HEK293 (cell line): ENCODE measurements around the gene SPTA1.

Source experiments
- CTCF ChIA-PET: fragments of 350-600 bp; formaldehyde crosslinking; extraction: SDS; loops from one replicate; lab custom pipeline; 2021; ENCODE audit warnings: antibody characterized with exemption; lab: Yijun Ruan, JAX
- POLR2A ChIA-PET: fragments of 300-600 bp; formaldehyde crosslinking; extraction: SDS; loops from one replicate; lab custom pipeline; 2020; ENCODE audit warnings: antibody characterized with exemption, inconsistent platforms; lab: Yijun Ruan, JAX
- H3K27ac ChIP-seq: fragments of 200-500 bp; sonication (Bioruptor generic); 2 replicates; pipeline ENCODE4 v1.5.1; 2014; ENCODE audit warnings: low read depth, low read length, control low read depth, inconsistent platforms; ENCODE audit errors: extremely low read depth
- H3K36me3 ChIP-seq, 2 experiments: fragments of 200-500 bp in 1 of 2; sonication (Bioruptor generic) in 1 of 2; 1 replicate in 1 of 2; 2 replicates in 1 of 2; pipeline ENCODE4 v1.5.1; 2014 to 2017; ENCODE audit warnings: inconsistent platforms in 2 of 2, low read length in 2 of 2; ENCODE audit not compliant: control insufficient read depth in 2 of 2, insufficient read depth in 1 of 2
- H3K4me1 ChIP-seq: fragments of 200-500 bp; sonication (Bioruptor generic); 2 replicates; pipeline ENCODE4 v1.5.1; 2014; ENCODE audit warnings: mild to moderate bottlenecking, low read length, inconsistent platforms; ENCODE audit not compliant: control insufficient read depth, insufficient read depth
- H3K4me3 ChIP-seq: 2 replicates; pipeline ENCODE4 v1.5.1; 2011; ENCODE audit warnings: low read depth, mild to moderate bottlenecking, control low read depth, low read length, moderate library complexity
- H3K9me3 ChIP-seq: fragments of 200-500 bp; sonication (Bioruptor generic); 2 replicates; pipeline ENCODE4 v1.5.1; 2014; ENCODE audit warnings: low read depth, low read length, inconsistent platforms; ENCODE audit not compliant: control insufficient read depth, insufficient read depth
- HOXD13 ChIP-seq: sonication (generic); formaldehyde crosslinking; IDR thresholded peaks from 2 replicates; pipeline ENCODE4 v1.8.0; 2022; ENCODE audit warnings: missing genetic modification reagents, borderline replicate concordance
- KLF1 ChIP-seq: fragments of 450-650 bp; formaldehyde crosslinking; IDR thresholded peaks from 2 replicates; pipeline ENCODE4 v1.5.1; 2016; ENCODE audit warnings: missing biosample characterization, missing genetic modification characterization
- KLF8 ChIP-seq: fragments of 450-650 bp; formaldehyde crosslinking; IDR thresholded peaks from 2 replicates; pipeline ENCODE4 v1.5.1; 2016; ENCODE audit warnings: missing biosample characterization, missing genetic modification characterization
- YY2 ChIP-seq: fragments of 450-650 bp; formaldehyde crosslinking; IDR thresholded peaks from 2 replicates; pipeline ENCODE4 v1.5.1; 2016; ENCODE audit warnings: missing biosample characterization, missing genetic modification characterization
- ZEB2 ChIP-seq: fragments of 450-650 bp; formaldehyde crosslinking; IDR thresholded peaks from 2 replicates; pipeline ENCODE4 v1.5.1; 2016; ENCODE audit warnings: missing biosample characterization, missing genetic modification characterization
- ZFP37 ChIP-seq: fragments of 450-650 bp; formaldehyde crosslinking; IDR thresholded peaks from 2 replicates; pipeline ENCODE4 v1.5.1; 2016; ENCODE audit warnings: missing biosample characterization, missing genetic modification characterization
- ZNF121 ChIP-seq: fragments of 450-650 bp; formaldehyde crosslinking; IDR thresholded peaks from 2 replicates; pipeline ENCODE4 v1.5.1; 2016; ENCODE audit warnings: missing biosample characterization, missing genetic modification characterization
- ZNF16 ChIP-seq: fragments of 450-650 bp; formaldehyde crosslinking; IDR thresholded peaks from 2 replicates; pipeline ENCODE4 v1.5.1; 2016; ENCODE audit warnings: low read depth, missing biosample characterization, missing genetic modification characterization
- ZNF23 ChIP-seq: fragments of 450-650 bp; formaldehyde crosslinking; IDR thresholded peaks from 2 replicates; pipeline ENCODE4 v1.5.1; 2016; ENCODE audit warnings: missing biosample characterization, missing genetic modification characterization, borderline replicate concordance
- ZNF239 ChIP-seq: fragments of 450-650 bp; formaldehyde crosslinking; IDR thresholded peaks from 2 replicates; pipeline ENCODE4 v1.5.1; 2016; ENCODE audit warnings: missing biosample characterization, missing genetic modification characterization
- ZNF302 ChIP-seq: fragments of 450-650 bp; formaldehyde crosslinking; IDR thresholded peaks from 2 replicates; pipeline ENCODE4 v1.5.1; 2016; ENCODE audit warnings: missing biosample characterization, missing genetic modification characterization, low read depth
- ZNF366 ChIP-seq: fragments of 450-650 bp; formaldehyde crosslinking; conservative IDR thresholded peaks from 2 replicates; pipeline ENCODE4 v1.5.1; 2016; ENCODE audit warnings: missing biosample characterization, missing genetic modification characterization
- ZNF37A ChIP-seq: fragments of 450-650 bp; IDR thresholded peaks from 2 replicates; pipeline ENCODE4 v1.5.1; 2018; ENCODE audit warnings: missing biosample characterization, missing genetic modification characterization
- ZNF558 ChIP-seq: fragments of 450-650 bp; formaldehyde crosslinking; IDR thresholded peaks from 2 replicates; pipeline ENCODE4 v1.5.1; 2016; ENCODE audit warnings: missing biosample characterization, missing genetic modification characterization
- ZNF621 ChIP-seq: fragments of 450-650 bp; formaldehyde crosslinking; IDR thresholded peaks from 2 replicates; pipeline ENCODE4 v1.5.1; 2017; ENCODE audit warnings: missing biosample characterization, missing genetic modification characterization
- ZNF658 ChIP-seq: fragments of 450-650 bp; formaldehyde crosslinking; IDR thresholded peaks from 2 replicates; pipeline ENCODE4; 2016; ENCODE audit warnings: missing biosample characterization, missing genetic modification characterization
- ZNF664 ChIP-seq: fragments of 450-650 bp; formaldehyde crosslinking; IDR thresholded peaks from 2 replicates; pipeline ENCODE4 v1.5.1; 2016; ENCODE audit warnings: missing biosample characterization, missing genetic modification characterization
- ZNF701 ChIP-seq: fragments of 450-650 bp; formaldehyde crosslinking; IDR thresholded peaks from 2 replicates; pipeline ENCODE4 v1.5.1; 2016; ENCODE audit warnings: missing biosample characterization, missing genetic modification characterization
- ZNF837 ChIP-seq: fragments of 450-650 bp; formaldehyde crosslinking; IDR thresholded peaks from 2 replicates; pipeline ENCODE4 v1.5.1; 2016; ENCODE audit warnings: missing biosample characterization, missing genetic modification characterization
- TF ChIP-seq, protein P1 (sequence below): fragments of 450-650 bp; IDR thresholded peaks from 2 replicates; pipeline ENCODE4 v1.5.1; 2018; ENCODE audit warnings: missing biosample characterization, mild to moderate bottlenecking, missing genetic modification characterization
- TF ChIP-seq, protein P2 (sequence below): fragments of 450-650 bp; formaldehyde crosslinking; IDR thresholded peaks from 2 replicates; pipeline ENCODE4 v1.5.1; 2016; ENCODE audit warnings: missing biosample characterization, missing genetic modification characterization
- TF ChIP-seq, protein P3 (sequence below): fragments of 450-650 bp; formaldehyde crosslinking; IDR thresholded peaks from 2 replicates; pipeline ENCODE4 v1.5.1; 2016; ENCODE audit warnings: missing biosample characterization, missing genetic modification characterization, low read depth
- TF ChIP-seq, protein P4 (sequence below): fragments of 450-650 bp; formaldehyde crosslinking; IDR thresholded peaks from 2 replicates; pipeline ENCODE4 v1.5.1; 2016; ENCODE audit warnings: missing biosample characterization, missing genetic modification characterization
- TF ChIP-seq, protein P5 (sequence below): fragments of 450-650 bp; formaldehyde crosslinking; IDR thresholded peaks from 2 replicates; pipeline ENCODE4 v1.5.1; 2016; ENCODE audit warnings: missing biosample characterization, missing genetic modification characterization

Gene SPTA1

DNA sequence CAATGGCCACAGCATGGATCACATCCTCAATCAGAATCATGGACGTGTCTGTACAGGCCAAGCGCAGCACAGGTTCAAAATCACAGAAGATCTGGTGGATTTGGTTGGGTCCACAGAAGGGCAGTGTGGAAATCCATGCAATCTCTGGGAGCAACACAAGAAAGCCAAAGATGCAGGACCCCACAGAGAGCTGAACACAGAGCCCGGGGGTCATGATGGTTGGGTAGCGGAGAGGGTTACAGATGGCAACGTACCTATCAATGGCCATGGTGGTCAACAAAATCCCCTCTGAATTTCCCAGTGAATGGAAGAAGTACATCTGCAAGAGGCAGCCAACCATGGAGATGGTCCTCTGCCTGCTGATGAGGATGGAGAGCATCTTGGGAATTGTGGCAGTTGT is 37.9 kb upstream of the SPTA1 start (continued):
- TF ChIP-seq, protein P1, sequence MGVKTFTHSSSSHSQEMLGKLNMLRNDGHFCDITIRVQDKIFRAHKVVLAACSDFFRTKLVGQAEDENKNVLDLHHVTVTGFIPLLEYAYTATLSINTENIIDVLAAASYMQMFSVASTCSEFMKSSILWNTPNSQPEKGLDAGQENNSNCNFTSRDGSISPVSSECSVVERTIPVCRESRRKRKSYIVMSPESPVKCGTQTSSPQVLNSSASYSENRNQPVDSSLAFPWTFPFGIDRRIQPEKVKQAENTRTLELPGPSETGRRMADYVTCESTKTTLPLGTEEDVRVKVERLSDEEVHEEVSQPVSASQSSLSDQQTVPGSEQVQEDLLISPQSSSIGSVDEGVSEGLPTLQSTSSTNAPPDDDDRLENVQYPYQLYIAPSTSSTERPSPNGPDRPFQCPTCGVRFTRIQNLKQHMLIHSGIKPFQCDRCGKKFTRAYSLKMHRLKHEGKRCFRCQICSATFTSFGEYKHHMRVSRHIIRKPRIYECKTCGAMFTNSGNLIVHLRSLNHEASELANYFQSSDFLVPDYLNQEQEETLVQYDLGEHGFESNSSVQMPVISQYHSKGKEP, result no peak
- TF ChIP-seq ZNF16, result no peak
- no peak for TF ChIP-seq ZFP37 (tag by site-specific recombination)
- no peak for TF ChIP-seq ZNF558 (tag by site-specific recombination)
- no peak for TF ChIP-seq ZNF701 (tag by site-specific recombination)
- TF ChIP-seq ZNF664, result no peak

DNA sequence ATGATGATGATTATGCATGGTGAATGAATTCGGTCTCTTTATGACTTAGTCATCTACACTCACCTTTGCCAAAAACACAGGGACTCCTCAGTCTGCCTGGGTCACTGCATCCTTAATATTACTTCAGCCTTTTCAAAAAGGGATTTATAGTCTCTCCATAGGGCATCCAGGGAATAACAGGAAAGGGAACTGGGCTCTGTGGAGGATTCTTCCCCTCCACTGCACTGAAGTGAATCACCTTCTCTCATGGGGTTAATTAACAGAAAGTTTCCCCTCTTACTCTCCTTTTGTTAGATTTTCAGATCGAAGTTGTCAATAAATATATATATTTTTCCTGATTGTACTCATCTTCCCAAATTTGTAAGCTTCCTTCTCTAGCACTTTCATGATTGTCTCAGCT is 34.1 kb upstream of the SPTA1 start, which contains the start of gene OR6K3:
OR6K3 (minus strand) TSS at position 101 of the 400 bp plus-strand sequence. CDS start 2,605 bp downstream, outside the sequence.
- H3K36me3 ChIP-seq, result no peaks in the 10 kb centered on the region
- H3K9me3 ChIP-seq, result no peaks in the 10 kb centered on the region
- TF ChIP-seq YY2 (tag by site-specific recombination) (no peak), ZNF37A (tag by site-specific recombination) (no peak), ZNF366 (no peak), ZFP37 (tag by site-specific recombination) (no peak), KLF8 (tag by site-specific recombination) (no peak), ZNF837 (no peak), ZNF302 (tag by site-specific recombination) (no peak), ZNF239 (tag by site-specific recombination) (no peak), ZNF121 (no peak), ZNF658 (no peak), ZEB2 (tag by site-specific recombination) (no peak), ZNF23 (tag by site-specific recombination) (no peak), KLF1 (tag by site-specific recombination) (no peak), ZNF621 (tag by site-specific recombination) (no peak), HOXD13 (no peak)
- TF ChIP-seq, protein P2, sequence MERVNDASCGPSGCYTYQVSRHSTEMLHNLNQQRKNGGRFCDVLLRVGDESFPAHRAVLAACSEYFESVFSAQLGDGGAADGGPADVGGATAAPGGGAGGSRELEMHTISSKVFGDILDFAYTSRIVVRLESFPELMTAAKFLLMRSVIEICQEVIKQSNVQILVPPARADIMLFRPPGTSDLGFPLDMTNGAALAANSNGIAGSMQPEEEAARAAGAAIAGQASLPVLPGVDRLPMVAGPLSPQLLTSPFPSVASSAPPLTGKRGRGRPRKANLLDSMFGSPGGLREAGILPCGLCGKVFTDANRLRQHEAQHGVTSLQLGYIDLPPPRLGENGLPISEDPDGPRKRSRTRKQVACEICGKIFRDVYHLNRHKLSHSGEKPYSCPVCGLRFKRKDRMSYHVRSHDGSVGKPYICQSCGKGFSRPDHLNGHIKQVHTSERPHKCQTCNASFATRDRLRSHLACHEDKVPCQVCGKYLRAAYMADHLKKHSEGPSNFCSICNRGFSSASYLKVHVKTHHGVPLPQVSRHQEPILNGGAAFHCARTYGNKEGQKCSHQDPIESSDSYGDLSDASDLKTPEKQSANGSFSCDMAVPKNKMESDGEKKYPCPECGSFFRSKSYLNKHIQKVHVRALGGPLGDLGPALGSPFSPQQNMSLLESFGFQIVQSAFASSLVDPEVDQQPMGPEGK (tag by site-specific recombination), result no peak
- TF ChIP-seq, protein P3, sequence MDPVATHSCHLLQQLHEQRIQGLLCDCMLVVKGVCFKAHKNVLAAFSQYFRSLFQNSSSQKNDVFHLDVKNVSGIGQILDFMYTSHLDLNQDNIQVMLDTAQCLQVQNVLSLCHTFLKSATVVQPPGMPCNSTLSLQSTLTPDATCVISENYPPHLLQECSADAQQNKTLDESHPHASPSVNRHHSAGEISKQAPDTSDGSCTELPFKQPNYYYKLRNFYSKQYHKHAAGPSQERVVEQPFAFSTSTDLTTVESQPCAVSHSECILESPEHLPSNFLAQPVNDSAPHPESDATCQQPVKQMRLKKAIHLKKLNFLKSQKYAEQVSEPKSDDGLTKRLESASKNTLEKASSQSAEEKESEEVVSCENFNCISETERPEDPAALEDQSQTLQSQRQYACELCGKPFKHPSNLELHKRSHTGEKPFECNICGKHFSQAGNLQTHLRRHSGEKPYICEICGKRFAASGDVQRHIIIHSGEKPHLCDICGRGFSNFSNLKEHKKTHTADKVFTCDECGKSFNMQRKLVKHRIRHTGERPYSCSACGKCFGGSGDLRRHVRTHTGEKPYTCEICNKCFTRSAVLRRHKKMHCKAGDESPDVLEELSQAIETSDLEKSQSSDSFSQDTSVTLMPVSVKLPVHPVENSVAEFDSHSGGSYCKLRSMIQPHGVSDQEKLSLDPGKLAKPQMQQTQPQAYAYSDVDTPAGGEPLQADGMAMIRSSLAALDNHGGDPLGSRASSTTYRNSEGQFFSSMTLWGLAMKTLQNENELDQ (tag by site-specific recombination), result no peak
- TF ChIP-seq, protein P4, sequence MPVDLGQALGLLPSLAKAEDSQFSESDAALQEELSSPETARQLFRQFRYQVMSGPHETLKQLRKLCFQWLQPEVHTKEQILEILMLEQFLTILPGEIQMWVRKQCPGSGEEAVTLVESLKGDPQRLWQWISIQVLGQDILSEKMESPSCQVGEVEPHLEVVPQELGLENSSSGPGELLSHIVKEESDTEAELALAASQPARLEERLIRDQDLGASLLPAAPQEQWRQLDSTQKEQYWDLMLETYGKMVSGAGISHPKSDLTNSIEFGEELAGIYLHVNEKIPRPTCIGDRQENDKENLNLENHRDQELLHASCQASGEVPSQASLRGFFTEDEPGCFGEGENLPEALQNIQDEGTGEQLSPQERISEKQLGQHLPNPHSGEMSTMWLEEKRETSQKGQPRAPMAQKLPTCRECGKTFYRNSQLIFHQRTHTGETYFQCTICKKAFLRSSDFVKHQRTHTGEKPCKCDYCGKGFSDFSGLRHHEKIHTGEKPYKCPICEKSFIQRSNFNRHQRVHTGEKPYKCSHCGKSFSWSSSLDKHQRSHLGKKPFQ (tag by site-specific recombination), result no peak
- TF ChIP-seq, protein P5, sequence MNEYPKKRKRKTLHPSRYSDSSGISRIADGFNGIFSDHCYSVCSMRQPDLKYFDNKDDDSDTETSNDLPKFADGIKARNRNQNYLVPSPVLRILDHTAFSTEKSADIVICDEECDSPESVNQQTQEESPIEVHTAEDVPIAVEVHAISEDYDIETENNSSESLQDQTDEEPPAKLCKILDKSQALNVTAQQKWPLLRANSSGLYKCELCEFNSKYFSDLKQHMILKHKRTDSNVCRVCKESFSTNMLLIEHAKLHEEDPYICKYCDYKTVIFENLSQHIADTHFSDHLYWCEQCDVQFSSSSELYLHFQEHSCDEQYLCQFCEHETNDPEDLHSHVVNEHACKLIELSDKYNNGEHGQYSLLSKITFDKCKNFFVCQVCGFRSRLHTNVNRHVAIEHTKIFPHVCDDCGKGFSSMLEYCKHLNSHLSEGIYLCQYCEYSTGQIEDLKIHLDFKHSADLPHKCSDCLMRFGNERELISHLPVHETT, result no peak
- H3K27ac ChIP-seq, result no peak within 1 kb of the TSS
- no peaks in the 10 kb centered on the region for H3K4me1 ChIP-seq
- H3K4me3 ChIP-seq, result no peak within 1 kb of the TSS
- ChIA-PET POLR2A (no interaction called here), CTCF (interaction anchor here (0.6 kb wide), 1 partner anchor 301 kb away, joined by 3 read pairs; no protein-coding TSS in a partner anchor)
